GM12874 (cell line): ENCODE data around the gene PATZ1.

Experiments
- TF ChIP-seq, protein P1 (sequence below): IDR thresholded peaks from 2 replicates; pipeline ENCODE4 v1.5.1; 2011; ENCODE audit warnings: low read depth, mild to moderate bottlenecking, control low read depth, low read length, moderate library complexity; ENCODE audit not compliant: insufficient read depth

PATZ1 gene

DNA sequence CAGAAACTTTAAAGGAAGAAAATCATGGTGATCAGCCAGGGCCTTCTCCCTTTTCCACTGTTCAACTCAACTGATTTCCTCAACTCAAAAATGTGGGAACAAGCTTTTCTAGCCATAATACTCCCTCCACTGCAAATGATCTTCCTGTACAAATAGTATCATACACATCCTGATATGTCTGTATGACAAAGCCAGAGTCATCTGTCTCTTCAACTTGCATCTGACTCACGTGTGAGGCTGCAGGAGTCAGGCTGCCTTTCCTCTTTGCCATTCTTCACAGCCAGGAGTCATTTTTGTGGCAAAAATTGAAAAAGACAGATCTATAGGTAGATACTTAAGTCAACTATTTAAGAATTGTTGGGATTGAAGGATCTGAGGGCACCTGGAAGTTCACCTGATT, 13.3 kb downstream of the PATZ1 start:
- TF ChIP-seq, protein P1, sequence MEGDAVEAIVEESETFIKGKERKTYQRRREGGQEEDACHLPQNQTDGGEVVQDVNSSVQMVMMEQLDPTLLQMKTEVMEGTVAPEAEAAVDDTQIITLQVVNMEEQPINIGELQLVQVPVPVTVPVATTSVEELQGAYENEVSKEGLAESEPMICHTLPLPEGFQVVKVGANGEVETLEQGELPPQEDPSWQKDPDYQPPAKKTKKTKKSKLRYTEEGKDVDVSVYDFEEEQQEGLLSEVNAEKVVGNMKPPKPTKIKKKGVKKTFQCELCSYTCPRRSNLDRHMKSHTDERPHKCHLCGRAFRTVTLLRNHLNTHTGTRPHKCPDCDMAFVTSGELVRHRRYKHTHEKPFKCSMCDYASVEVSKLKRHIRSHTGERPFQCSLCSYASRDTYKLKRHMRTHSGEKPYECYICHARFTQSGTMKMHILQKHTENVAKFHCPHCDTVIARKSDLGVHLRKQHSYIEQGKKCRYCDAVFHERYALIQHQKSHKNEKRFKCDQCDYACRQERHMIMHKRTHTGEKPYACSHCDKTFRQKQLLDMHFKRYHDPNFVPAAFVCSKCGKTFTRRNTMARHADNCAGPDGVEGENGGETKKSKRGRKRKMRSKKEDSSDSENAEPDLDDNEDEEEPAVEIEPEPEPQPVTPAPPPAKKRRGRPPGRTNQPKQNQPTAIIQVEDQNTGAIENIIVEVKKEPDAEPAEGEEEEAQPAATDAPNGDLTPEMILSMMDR, result no peak

DNA sequence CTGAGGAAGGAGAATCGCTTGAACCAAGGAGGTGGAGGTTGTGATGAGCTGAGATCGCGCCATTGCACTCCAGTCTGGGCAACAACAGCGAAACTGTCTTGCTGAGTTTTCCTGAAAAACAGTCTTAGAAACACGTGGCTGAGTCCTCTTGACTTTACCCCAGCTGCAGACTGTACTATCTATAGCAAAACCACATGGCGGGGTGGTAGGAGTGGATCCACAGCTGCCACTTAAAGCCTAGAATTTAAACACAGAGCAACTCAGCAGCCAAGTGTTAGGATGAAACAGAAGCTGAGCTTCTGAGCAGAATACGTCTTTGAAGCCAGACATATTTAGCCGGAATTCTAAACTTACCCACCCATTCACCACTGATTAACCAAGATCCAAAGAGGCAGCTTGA, 14.1 kb downstream of the PATZ1 start:
- TF ChIP-seq, protein P1, result no peak

DNA sequence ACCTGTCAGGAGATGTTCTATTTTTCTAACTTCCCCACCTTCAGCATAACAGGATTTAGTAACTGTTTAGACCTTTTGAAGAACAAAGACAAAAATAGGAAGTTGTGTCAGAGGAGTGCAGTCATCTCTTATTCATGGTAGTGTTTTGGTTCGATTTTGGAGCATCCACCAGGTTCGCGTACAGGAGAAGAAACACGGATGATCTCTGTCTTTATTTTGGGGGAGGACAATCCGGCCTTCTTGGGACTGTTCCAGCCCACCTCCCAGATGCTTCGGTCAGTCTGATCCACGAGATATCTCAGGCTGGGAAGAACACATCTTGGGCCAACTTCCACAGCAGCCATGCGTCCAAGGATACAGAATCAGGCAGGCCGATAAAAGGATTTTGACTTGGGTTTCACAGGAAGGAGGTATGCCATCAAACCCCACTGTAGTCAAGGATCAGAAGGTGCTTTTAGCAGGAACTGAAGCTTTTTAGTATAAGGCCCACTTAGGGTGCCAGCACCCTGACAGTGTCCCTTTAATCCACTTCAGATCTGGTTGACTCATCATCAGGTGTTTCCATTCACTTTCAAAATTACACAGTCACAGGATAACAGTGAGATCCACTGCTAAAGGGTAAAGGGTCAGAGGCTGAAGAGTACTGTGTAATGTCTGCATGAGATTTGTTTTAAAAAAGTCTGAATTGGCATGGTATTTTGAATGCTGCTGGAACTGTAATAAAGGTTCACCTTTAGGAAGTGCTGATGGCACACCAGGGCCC, 16.5 kb downstream of the PATZ1 start:
- TF ChIP-seq, protein P1, result no peak

DNA sequence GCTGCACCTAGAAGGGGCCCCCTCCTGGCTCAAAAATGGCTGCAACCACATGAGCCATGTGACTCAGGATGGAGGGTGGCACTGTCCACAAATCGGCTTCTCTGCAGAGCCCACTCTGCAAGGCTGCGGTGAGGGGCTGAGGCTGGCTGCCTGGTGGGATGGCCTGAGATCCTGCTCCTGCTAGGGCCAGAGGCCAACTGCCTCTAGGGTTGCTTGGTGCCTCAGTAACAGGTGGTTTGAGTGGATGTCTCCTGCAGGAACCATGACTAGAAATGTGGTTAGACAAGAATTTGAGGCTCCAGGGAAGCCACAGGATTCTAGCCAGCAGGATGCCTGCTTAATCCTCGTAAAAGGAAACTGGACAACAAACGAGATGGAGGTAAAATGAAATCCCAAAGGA, 17.1 kb downstream of the PATZ1 start:
- TF ChIP-seq, protein P1, result no peak

DNA sequence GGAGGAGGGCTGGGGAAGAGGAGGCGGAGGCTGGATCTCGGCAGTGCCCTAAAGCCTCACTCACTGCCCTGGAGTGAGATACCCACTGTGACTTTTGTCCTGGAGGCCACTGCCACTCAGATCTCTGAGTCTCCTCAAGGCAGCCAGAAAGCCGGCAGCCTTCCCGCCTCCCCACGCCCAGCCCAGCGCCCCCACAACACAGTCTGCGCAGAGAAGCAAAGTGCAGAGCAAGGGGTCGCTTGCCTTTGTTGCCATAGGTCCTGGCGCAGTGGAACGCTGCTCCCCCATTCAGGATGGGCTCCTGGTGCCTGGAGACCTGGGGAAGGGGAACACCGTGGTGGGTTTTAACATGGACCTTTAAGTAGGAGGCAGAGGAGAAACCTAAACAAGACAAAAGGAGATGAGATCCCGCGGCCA, 17.6 kb downstream of the PATZ1 start:
- TF ChIP-seq, protein P1, result no peak

DNA sequence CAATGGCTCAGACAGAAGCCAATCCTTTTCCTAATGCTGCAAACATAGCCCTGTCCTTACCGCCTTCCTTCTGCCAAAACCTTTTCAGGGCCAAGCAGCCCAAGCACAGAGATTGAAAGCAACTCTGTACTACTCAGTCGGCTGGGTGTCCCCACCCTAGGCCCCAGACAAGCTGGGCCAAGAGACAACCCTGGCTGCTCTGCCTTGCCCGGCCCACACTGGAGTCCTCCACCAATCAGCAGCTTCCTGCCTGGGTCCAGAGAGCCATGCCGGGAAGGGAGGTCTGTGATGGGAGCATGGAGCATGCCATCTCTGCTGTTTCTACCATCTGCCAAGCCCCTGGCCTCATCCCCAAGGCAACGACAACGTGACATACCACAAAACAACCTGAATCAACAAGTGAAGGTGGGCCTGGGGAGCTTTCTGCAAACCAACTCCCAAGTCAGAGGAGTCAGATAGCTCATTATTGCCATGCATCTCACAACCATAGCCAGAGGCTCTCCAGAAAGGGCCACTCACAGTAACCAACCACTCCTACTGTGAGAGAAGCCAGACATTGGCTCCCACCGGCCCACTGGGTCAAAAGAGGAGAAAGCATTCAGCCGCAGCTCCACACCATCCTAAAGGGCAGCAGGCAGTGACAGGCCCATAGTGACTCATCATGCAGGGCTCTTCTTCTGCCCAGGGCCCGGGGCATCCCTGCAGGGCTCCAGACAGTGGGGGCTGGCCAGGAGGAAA, 18.2 kb downstream of the PATZ1 start:
- TF ChIP-seq, protein P1, result no peak

DNA sequence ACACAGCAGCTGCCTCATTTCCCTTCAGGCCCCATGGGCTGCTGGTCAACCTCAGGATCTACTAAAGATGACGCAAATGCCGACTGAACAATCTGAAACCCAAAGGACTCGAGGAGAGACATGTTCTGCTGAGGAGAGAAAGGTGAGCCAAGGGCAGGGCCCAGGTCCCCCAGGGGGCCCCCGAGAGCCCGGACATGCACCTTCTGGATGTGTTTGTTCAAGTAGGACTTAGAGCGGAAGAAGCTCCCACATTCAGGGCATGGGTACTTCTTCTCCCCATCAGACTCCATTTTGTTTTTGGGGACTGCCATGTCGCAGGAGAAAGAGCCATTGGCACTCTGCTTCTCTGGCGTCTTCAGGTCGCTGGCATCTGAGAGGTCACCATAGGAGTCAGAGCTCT, 19.3 kb downstream of the PATZ1 start:
- TF ChIP-seq, protein P1, result no peak
